ENCODE measurements around the gene COA7.
"Not testable (repeated sequence)": the region's sequence is repeated elsewhere in the genome, so short reads cannot be mapped to it uniquely, and the experiment has no call there.

DNA sequence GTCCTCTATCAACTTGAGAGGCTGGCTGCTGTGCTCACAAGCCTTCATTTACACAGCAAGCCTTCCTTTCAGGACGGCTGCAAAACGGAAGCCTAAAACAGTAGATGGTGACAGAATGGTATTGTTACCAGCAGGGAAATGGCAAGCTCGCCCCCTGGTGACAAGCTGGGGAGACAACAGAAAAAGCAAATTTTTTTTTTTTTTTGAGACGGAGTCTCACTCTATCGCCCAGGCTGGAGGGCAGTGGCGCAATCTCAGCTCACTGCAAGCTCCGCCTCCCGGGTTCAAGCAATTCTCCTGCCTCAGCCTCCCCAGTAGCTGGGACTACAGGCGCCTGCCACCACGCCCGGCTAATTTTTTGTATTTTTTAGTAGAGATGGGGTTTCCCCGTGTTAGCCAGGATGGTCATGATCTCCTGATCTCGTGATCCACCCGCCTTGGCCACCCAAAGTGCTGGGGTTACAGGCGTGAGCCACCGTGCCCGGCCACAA lies 11.8 kb downstream of the COA7 start:
- TF ChIP-seq, protein P1, sequence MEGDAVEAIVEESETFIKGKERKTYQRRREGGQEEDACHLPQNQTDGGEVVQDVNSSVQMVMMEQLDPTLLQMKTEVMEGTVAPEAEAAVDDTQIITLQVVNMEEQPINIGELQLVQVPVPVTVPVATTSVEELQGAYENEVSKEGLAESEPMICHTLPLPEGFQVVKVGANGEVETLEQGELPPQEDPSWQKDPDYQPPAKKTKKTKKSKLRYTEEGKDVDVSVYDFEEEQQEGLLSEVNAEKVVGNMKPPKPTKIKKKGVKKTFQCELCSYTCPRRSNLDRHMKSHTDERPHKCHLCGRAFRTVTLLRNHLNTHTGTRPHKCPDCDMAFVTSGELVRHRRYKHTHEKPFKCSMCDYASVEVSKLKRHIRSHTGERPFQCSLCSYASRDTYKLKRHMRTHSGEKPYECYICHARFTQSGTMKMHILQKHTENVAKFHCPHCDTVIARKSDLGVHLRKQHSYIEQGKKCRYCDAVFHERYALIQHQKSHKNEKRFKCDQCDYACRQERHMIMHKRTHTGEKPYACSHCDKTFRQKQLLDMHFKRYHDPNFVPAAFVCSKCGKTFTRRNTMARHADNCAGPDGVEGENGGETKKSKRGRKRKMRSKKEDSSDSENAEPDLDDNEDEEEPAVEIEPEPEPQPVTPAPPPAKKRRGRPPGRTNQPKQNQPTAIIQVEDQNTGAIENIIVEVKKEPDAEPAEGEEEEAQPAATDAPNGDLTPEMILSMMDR (IDR thresholded peaks at IDR 0.05) = peak; percentile 75 to 87 (median 82)
- TF ChIP-seq POLR2A (IDR thresholded peaks at IDR 0.05) = not testable (repeated sequence)
